NCI-H146 treated with DMSO at 0.1 percent for 48 hours (cell line): Measurements from ENCODE around the gene EIF4B.
A peak's percentile ranks its signal among the peaks of the same experiment; 100 is the strongest.
"Not testable (repeated sequence)": the region's sequence is repeated elsewhere in the genome, so short reads cannot be mapped to it uniquely, and the experiment has no call there.

Experiments used
- DNase-seq: peaks from one replicate; lab custom pipeline; 2025; ENCODE audit not compliant: unreplicated experiment; lab: John Stamatoyannopoulos, UW

The EIF4B gene, protein sequence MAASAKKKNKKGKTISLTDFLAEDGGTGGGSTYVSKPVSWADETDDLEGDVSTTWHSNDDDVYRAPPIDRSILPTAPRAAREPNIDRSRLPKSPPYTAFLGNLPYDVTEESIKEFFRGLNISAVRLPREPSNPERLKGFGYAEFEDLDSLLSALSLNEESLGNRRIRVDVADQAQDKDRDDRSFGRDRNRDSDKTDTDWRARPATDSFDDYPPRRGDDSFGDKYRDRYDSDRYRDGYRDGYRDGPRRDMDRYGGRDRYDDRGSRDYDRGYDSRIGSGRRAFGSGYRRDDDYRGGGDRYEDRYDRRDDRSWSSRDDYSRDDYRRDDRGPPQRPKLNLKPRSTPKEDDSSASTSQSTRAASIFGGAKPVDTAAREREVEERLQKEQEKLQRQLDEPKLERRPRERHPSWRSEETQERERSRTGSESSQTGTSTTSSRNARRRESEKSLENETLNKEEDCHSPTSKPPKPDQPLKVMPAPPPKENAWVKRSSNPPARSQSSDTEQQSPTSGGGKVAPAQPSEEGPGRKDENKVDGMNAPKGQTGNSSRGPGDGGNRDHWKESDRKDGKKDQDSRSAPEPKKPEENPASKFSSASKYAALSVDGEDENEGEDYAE

DNA sequence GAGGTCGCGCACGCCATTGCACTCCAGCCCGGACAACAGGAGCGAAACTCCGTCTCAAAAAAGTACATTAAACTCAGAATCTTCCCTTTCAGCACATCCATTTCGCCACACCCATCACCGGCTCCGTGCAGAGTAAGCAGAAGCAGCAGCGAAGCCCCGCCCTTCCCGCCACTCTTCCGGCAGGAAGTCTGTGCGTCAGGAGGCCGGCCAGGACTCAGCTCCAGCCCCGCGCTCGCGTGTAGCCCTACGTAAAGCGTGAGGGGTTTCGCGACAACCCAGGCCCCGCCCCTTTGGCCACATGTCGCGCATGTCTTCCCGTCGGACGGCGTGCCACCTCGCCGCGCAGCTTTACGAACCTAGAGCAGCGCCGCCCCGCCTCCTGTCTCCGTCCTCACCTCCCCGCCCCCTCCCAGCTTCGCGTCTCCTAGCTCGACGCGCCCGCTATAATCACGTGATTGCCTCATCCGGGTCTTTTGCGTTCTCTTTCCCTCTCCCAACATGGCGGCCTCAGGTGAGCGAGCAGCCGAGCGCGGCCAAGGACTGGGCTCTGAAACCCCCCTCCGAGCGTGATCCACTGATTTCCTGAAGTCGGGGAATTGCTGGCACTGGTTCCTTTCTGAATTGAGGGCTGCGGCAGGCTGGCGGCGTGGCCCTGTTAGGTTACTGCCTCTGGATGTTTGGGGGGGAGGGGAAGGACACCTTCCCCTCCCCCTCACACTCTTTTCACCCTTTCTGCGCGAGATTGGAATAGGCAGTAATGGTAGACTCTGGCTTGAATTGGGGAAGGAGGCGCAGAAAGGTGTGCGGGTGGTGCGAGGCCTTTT is at the start of gene EIF4B:
TSS of gene EIF4B (plus strand) at position 471 of the 824 bp plus-strand sequence. CDS start at position 499, 28 bp downstream.
- peak; percentile 99 for DNase-seq

- DNase-seq, result peak; percentile 88
Measured at GRCh38 chr12:52956987-52957386, 49.3 kb upstream of the EIF4B start.

GRCh38 chr12:52964556-52965336 is 41.5 kb upstream of the EIF4B start:
- no peak for DNase-seq

DNA sequence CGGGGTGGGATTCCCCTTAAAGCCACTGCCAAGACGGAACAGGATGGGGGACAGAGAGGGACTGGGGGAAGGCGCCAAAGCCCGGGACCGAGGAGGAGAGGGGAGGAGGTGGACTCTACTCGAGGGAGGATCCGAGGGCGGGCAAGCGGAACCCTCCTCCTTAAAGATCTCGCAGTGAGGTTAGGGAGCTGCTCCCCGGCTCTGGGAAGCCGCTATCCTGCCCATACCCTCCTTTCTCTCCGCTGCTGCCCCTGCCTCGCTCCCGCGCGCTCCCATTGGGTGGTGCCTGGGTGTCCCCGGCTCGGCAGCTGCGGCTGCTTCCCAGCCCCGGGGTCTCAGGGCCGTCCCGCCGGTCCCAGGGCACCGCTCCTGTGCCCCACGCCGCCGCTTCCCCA is 40.9 kb upstream of the EIF4B start:
- no peak for DNase-seq

DNA sequence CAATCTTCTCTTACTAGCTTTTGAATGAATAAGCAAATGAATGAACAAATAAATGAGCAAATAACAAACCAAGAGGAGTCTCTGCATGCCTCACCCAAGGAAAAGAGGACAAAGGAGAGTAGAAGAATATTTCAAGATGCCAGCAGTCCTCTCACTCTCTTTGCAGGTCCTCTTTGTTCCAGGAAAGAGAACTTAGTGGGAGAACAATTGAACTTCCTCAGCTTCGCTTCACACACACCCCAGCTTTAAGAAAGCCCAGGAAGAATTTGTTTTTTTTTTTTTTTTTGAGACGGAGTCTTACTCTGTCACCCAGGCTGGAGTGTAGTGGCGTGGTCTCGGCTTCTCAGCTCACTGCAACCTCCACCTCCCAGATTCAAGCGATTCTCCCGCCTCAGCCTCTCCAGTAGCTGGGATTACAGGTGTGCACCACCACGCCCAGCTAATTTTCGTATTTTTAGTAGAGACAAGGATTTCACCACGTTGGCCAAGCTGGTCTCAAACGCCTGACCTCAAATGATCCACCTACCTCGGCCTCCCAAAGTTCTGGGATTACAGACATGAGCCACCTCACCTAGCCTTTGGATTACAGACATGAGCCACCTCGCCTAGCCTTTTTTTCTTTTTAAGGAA is 37.0 kb upstream of the EIF4B start:
- no peak for DNase-seq

DNA sequence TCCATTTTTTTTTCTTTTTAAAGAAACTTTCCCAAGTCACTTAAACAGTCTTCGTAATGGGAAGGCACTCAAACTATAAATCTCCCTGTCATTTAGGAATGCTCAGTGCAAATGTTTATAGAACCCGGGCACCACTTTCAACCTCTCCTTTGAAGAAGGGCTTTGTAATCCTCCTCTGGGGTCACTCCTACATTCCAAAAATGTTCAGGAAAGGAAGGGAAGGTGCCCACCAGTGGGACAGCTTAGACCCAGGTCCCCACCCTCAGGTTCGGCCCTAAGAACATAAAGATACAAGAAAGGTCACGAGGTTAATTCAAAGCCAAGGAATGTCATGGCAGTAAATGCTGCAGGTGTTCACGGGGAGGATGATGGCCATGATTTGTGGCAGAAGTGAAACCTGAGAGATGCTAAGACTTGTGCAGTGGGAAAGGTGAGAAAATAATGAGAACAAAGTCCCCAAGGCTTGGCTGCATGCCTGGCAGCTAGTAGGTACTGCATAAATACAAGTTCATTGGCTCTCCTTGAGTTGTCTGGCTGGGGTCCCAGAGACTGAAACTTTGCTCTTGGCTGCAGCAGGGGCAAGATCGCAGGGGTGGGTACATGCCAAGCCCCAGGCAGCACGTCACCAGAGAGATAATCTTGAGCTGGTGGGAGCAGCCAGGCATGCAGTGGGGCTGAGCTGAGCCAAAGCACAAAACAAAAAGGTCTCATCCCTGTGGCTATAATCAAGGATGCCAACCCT is 36.3 kb upstream of the EIF4B start:
- DNase-seq, result no peak

DNA sequence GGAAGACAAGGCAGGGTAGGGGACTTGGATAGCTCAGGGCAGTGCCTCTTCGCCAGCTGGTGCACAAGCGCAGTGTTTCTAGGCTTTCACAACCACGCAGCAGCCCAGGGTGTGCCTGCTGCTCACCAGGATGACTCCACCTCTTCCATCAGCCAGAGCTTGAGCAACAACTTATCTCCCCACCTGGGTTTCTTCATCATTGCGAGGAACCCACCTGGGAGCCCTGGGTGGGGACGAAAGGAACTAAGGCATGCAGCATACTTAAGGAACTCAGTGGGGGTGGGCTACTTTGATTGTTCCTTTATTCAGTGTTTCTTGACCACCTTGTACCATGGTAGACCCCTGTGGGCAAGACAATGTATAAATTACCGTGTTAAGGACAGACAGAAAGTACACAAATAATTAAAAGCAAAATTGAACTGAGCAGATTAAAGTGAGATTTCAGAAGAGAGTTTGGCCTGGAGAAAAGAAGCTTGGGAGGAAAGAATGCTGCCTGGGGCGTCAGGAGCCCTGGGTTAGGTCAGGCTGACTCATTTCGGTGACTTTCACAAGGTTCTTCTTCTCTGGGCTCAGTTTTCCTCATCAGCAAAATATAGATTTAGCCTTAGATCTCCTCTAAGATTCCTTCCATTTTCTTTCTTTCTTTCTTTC is 34.5 kb upstream of the EIF4B start:
- DNase-seq, result no peak

- DNase-seq, result no peak
Measured at GRCh38 chr12:52975204-52975603, 31.1 kb upstream of the EIF4B start.

- no peak for DNase-seq
Measured at GRCh38 chr12:52975820-52976573, 30.3 kb upstream of the EIF4B start.

GRCh38 chr12:52976574-52977071 is 29.6 kb upstream of the EIF4B start:
- no peak for DNase-seq

GRCh38 chr12:52977170-52977569 is 29.1 kb upstream of the EIF4B start:
- no peak for DNase-seq

- DNase-seq, result no peak
Measured at GRCh38 chr12:52980096-52980649, 26.1 kb upstream of the EIF4B start.

GRCh38 chr12:52980650-52981423 is 25.4 kb upstream of the EIF4B start:
- peak; percentile 95 for DNase-seq

GRCh38 chr12:52984136-52984535 is 22.1 kb upstream of the EIF4B start:
- no peak for DNase-seq

- DNase-seq, result no peak
Measured at GRCh38 chr12:52988898-52989297, 17.4 kb upstream of the EIF4B start.

DNA sequence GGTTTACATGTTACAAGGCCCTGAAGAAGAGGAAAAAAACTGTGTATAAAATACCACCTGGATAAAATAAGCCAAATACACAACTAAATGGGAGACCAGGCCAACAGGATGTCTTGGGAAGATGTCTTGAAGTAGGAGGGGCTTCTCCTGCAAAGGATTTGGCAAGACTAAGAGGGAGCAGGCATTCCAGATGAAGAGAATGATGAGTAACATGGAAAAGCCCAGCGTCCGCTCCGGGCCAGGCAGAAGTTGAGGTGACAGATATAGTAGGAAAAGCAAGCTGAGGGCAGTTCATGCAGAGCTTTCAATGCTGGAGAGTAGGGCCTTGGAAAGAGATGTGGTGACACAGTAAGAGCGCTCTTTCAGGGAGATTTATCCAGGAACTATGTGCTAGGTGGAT is 16.1 kb upstream of the EIF4B start:
- no peak for DNase-seq

- not testable (repeated sequence) for DNase-seq
Measured at GRCh38 chr12:52992240-52992639, 14.0 kb upstream of the EIF4B start.
